OCI-LY7 (cell line): ENCODE data around the gene SMIM35. TPM values are rescaled to one million over a fixed set of nuclear protein-coding genes. Genes with fewer than 3 reads are reported as not detected.

Experiments
- BruUV-seq: library from RNA; stranded (reverse); fragments of 400-500 nt; replicated peaks from 2 replicates; lab custom pipeline; 2021; lab: Mats Ljungman, UMichigan
- CTCF ChIA-PET: fragments of 300-600 bp; sonication (Branson Sonifier 250); formaldehyde crosslinking; loops from one replicate; lab custom pipeline; 2022; ENCODE audit warnings: antibody characterized with exemption; ENCODE audit not compliant: unreplicated experiment; lab: Charles Lee
- POLR2A ChIA-PET: fragments of 300-600 bp; sonication (Branson Sonifier 250); formaldehyde crosslinking; loops from one replicate; lab custom pipeline; 2022; ENCODE audit warnings: antibody characterized with exemption; lab: Charles Lee
- DNase-seq: peaks from one replicate; pipeline ENCODE4 v3.0.0-alpha.2; 2015; ENCODE audit warnings: low spot score
- H2AFZ ChIP-seq: fragments of 200-600 bp; sonication (generic), shearing (Covaris generic); 2 replicates; pipeline ENCODE4 v1.6.1; 2014; ENCODE audit warnings: mild to moderate bottlenecking, antibody characterized with exemption, low read length, moderate library complexity
- H3K27ac ChIP-seq: fragments of 200-600 bp; sonication (generic); 2 replicates; pipeline ENCODE4 v1.5.1; 2014; ENCODE audit warnings: mixed run types, low read depth, mild to moderate bottlenecking, moderate library complexity, low read length, inconsistent platforms; ENCODE audit not compliant: poor library complexity, severe bottlenecking
- H3K36me3 ChIP-seq: fragments of 200-600 bp; sonication (generic); 2 replicates; pipeline ENCODE4 v1.6.1; 2014; ENCODE audit warnings: mild to moderate bottlenecking, antibody characterized with exemption, low read length, moderate library complexity, mixed read lengths; ENCODE audit not compliant: insufficient read depth
- H3K4me1 ChIP-seq: fragments of 200-600 bp; sonication (generic); 2 replicates; pipeline ENCODE4 v1.5.1; 2014; ENCODE audit warnings: mild to moderate bottlenecking, low read length; ENCODE audit not compliant: insufficient read depth, poor library complexity, severe bottlenecking
- H3K4me2 ChIP-seq: fragments of 200-600 bp; sonication (generic); 2 replicates; pipeline ENCODE4 v1.6.1; 2014; ENCODE audit warnings: mild to moderate bottlenecking, low read length
- H3K4me3 ChIP-seq: fragments of 200-600 bp; sonication (generic); 2 replicates; pipeline ENCODE4 v1.5.1; 2014; ENCODE audit warnings: mild to moderate bottlenecking, low read depth, low read length; ENCODE audit not compliant: poor library complexity, severe bottlenecking
- H3K79me2 ChIP-seq: fragments of 200-600 bp; sonication (generic); 2 replicates; pipeline ENCODE4 v1.6.1; 2016; ENCODE audit warnings: low read depth, mild to moderate bottlenecking, low read length, moderate library complexity, mixed read lengths; ENCODE audit not compliant: insufficient read depth
- H3K9me2 ChIP-seq: fragments of 200-600 bp; sonication (generic); 2 replicates; pipeline ENCODE4 v1.6.1; 2016; ENCODE audit warnings: mild to moderate bottlenecking, low read length, mixed read lengths; ENCODE audit not compliant: insufficient read depth
- H3K9me3 ChIP-seq: fragments of 200-600 bp; sonication (generic); 2 replicates; pipeline ENCODE4 v1.6.1; 2014; ENCODE audit warnings: mild to moderate bottlenecking, mixed run types, low read length, mixed read lengths
- H4K20me1 ChIP-seq: fragments of 200-600 bp; sonication (generic); 2 replicates; pipeline ENCODE4 v1.6.1; 2014; ENCODE audit warnings: mild to moderate bottlenecking, antibody characterized with exemption, low read length, moderate library complexity, mixed read lengths; ENCODE audit not compliant: insufficient read depth
- EZH2phosphoT487 ChIP-seq: fragments of 200-600 bp; sonication (generic); IDR thresholded peaks from 2 replicates; pipeline ENCODE4 v1.6.1; 2018; ENCODE audit warnings: low read depth, borderline replicate concordance, mild to moderate bottlenecking, mixed run types, antibody characterized with exemption, low read length, moderate library complexity, mixed read lengths
- intact Hi-C: fragments of 100-400 bp; cut with micrococcal nuclease; formaldehyde crosslinking; loops from one replicate; pipeline ENCODE4 v1.10.0; 2022; ENCODE audit not compliant: unreplicated experiment
- total RNA-seq, 2 experiments: library from RNA; depleted of rRNA in 1 of 2; stranded (reverse); fragments of >200 nt in 1 of 2; shearing (Covaris generic) in 1 of 2; gene quantifications; 2 replicates each; pipeline ENCODE4 v1.2.3, GENCODE V29; 2014 to 2022
- TF ChIP-seq, protein P1 (sequence below): fragments of 200-600 bp; sonication (generic); conservative IDR thresholded peaks from 2 replicates; pipeline ENCODE4 v1.5.1; 2014; ENCODE audit warnings: mild to moderate bottlenecking, antibody characterized with exemption, low read length, moderate library complexity, mixed read lengths

SMIM35 gene
- total RNA-seq, 2 experiments from 2014 or later, result 0.06 to 0.67 TPM

- Histone ChIP-seq H3K9me3 (no peaks in the 10 kb centered on the region), H3K4me3 (no peak overlapping the region), H4K20me1 (no peaks in the 10 kb centered on the region), H3K36me3 (no peaks in the 10 kb centered on the region), H3K4me1 (no peaks in the 10 kb centered on the region), H3K27ac (no peak overlapping the region), H2AFZ (no peak overlapping the region), H3K4me2 (no peak overlapping the region), H3K9me2 (no peaks in the 10 kb centered on the region), H3K79me2 (no peaks in the 10 kb centered on the region)
- ChIA-PET CTCF (no interaction called here), POLR2A (no interaction called here)
- intact Hi-C loops, result no loop called here
- no TSS peak for BruUV-seq
- no peak for DNase-seq
- TF ChIP-seq, protein P1, sequence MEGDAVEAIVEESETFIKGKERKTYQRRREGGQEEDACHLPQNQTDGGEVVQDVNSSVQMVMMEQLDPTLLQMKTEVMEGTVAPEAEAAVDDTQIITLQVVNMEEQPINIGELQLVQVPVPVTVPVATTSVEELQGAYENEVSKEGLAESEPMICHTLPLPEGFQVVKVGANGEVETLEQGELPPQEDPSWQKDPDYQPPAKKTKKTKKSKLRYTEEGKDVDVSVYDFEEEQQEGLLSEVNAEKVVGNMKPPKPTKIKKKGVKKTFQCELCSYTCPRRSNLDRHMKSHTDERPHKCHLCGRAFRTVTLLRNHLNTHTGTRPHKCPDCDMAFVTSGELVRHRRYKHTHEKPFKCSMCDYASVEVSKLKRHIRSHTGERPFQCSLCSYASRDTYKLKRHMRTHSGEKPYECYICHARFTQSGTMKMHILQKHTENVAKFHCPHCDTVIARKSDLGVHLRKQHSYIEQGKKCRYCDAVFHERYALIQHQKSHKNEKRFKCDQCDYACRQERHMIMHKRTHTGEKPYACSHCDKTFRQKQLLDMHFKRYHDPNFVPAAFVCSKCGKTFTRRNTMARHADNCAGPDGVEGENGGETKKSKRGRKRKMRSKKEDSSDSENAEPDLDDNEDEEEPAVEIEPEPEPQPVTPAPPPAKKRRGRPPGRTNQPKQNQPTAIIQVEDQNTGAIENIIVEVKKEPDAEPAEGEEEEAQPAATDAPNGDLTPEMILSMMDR, result no peak
- TF ChIP-seq EZH2phosphoT487, result no peak
These were observed 27.4 kb downstream of the SMIM35 start for GRCh38 chr11:118059246-118059940.

DNA sequence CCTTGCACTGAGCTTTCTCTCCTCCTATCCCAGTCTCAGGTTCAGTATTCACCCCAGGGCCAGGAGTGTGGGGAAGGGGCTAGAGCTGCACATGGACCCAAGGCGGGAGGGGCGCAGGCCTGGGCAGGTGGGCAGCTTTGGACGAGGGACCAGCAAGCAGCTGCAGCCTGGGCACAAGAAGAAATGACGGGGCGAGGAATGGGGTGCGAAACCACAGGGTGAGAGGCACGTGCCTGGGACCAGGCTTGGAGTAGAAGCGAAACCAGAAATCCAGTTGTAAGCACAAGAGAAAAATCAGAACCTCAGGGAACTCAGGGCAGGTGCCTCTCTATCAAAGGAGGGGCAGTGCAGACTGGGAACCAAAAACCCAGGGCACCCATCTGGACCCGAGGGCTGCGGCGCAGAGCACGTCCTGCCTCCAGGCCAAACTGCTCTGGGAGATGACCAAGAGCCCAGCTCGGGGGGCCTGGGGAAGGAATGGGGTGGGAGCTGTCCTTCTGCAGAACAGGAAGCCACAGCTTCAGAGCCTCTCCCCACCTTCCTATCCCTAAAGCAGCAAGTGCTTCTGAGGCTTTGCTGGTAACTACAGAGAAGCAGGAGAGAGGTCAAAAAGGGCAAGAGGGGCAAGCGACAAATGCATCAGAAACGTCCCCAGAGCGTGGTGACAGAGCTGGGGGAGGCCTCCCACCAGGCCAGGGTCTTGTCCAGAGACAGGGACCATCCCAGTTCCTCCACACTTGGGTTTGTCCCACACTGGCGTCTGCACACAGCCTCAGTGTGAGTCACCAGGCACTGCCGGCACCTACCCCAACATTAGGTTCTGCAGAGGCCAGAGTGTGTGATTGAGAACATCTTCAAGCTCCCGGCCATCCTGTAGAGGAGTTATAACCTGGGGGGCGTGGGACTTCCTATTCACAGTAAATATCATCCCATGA lies 28.2 kb downstream of the SMIM35 start:
- H3K9me2 ChIP-seq, result no peaks in the 10 kb centered on the region
- ChIA-PET POLR2A (interaction anchor here (1.2 kb wide), 1 partner anchor 224 kb away, joined by 3 read pairs; no protein-coding TSS in a partner anchor), CTCF (no interaction called here)
- H3K9me3 ChIP-seq, result no peaks in the 10 kb centered on the region
- H3K4me2 ChIP-seq, result no peak overlapping the region
- H4K20me1 ChIP-seq, result no peaks in the 10 kb centered on the region
- H3K4me3 ChIP-seq, result no peak overlapping the region
- no peaks in the 10 kb centered on the region for H3K4me1 ChIP-seq
- no TSS peak for BruUV-seq
- H2AFZ ChIP-seq, result no peak overlapping the region
- intact Hi-C loops, result no loop called here
- TF ChIP-seq, protein P1, result no peak
- TF ChIP-seq EZH2phosphoT487, result no peak
- H3K36me3 ChIP-seq, result no peaks in the 10 kb centered on the region
- H3K79me2 ChIP-seq, result no peaks in the 10 kb centered on the region
- DNase-seq, result no peak
- no peak overlapping the region for H3K27ac ChIP-seq
